HL-60 (cell line): Measurements from ENCODE around the gene CSRNP3.

ENCODE experiments used
- CTCF ChIP-seq: IDR thresholded peaks from one replicate; pipeline ENCODE4 v1.5.1; 2011; ENCODE audit warnings: low read length, control low read depth, inconsistent platforms; ENCODE audit not compliant: insufficient read depth
- GABPA ChIP-seq: IDR thresholded peaks from 2 replicates; pipeline ENCODE4 v1.6.1; 2012; ENCODE audit warnings: low read depth
- POLR2AphosphoS5 ChIP-seq: IDR thresholded peaks from 2 replicates; pipeline ENCODE4 v1.6.1; 2012; ENCODE audit warnings: low read depth
- REST ChIP-seq: IDR thresholded peaks from 2 replicates; pipeline ENCODE4 v1.6.1; 2012; ENCODE audit warnings: low read depth; ENCODE audit not compliant: insufficient replicate concordance
- SPI1 ChIP-seq: IDR thresholded peaks from 2 replicates; pipeline ENCODE4 v1.6.1; 2012; ENCODE audit warnings: low read depth, mild to moderate bottlenecking, borderline replicate concordance

- TF ChIP-seq GABPA (no peak), CTCF (no peak), POLR2AphosphoS5 (no peak), REST (no peak), SPI1 (no peak)
Observed at GRCh38 chr2:165436559-165436958, 32.9 kb upstream of the CSRNP3 start.
